ENCODE measurements around the gene C10orf120. TPM values are rescaled to one million over a fixed set of nuclear protein-coding genes. Genes with fewer than 3 reads are reported as not detected.

C10orf120 gene
- total RNA-seq, 1 donor = not detected

Other genes starting within 250 kb of the C10orf120 start
- not detected in 2 replicates for gene ARMS2, start 245.2 kb downstream of the C10orf120 start, total RNA-seq
- 392 and 413 TPM in 2 replicates for gene HTRA1, start 238.3 kb downstream of the C10orf120 start, total RNA-seq
- gene DMBT1, start 139.1 kb downstream of the C10orf120 start, total RNA-seq = under 0.01 and 0.29 TPM in 2 replicates
- 0.36 and 0.59 TPM in 2 replicates for gene CUZD1, start 146.0 kb upstream of the C10orf120 start, total RNA-seq
- 1.8 and 4.4 TPM in 2 replicates for gene FAM24B, start 179.7 kb upstream of the C10orf120 start, total RNA-seq
- gene FAM24A, start 210.8 kb upstream of the C10orf120 start, total RNA-seq = not detected in 2 replicates